Endothelial cell of hepatic sinusoid (primary cell): ENCODE measurements around the gene PTPRJ.

Source experiments
- in situ Hi-C: cut with HindIII; loops from 2 replicates; pipeline ENCODE4 v1.10.0; 2017; ENCODE audit warnings: low sequenced_read_pairs

PTPRJ gene

GRCh38 chr11:47992959-47993820 is 12.8 kb downstream of the PTPRJ start:
- in situ Hi-C loops, result no loop called here

- in situ Hi-C loops, result no loop called here
Observed at GRCh38 chr11:47994417-47994816, 14.1 kb downstream of the PTPRJ start.

DNA sequence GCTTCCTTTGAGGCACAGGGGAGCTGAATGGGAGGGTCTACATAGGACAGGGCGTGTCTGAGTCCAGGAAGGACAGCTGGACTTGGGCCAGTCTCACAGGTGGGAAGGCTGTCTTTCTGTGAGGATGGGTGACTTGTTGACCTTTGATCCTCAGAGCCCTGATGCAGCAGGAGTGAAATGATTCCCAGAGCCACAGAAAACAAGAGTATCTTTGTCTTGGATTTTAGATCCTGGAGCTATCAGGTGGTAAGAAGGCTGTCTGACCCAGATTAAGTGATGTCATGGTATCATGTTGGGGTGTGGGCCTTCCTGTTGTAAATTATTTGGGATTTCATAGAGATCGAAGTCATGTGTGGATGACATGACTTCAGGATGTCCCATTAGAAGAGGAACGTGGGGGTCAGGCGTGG is 15.0 kb downstream of the PTPRJ start:
- in situ Hi-C loops, result no loop called here

DNA sequence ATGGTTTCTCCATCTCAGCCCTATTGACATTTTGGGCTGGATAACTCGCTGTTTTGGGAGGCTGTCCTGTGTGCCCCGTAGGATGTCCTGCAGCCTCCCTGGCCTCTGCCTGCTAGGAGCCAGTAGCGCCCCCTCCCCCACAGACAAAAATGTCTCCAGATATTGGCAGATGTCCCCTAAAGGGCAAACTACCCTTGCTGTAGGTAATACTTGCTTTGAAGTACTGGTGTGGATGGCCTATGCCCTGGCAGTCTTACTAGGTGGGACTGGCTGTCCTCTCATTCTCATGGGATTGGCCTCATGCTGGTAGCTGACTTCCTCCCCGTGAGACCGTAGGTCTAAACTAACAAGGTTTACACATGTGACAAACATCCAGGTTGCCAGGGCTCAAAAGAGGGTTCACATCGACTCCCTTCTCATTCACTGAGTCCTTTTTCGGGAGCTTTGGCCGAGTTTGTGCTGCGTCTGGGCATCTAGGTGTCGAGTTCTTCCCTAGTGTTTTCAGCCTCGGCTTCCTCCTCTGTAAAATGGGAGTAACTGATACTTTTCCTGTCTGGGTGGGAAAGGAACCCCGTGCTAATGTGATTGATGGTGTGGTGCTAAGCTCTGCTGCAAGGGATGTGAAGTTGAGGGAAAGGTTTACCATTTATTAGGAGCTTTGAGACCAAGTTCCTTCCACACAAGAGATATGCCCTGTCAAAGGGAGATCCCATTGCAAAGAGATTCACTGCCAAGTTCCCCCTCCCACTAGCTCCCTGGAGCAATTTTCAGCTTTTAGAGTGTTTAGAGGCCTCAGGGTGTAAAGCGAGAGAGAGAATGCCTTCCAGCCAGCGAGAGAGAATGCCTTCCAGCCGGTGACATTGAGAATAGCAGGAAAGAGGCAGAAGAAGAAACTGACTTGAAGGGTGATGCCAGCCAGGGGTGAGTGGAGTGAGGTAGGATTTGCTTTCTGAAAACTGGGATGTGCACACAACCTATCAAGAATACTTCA is 17.0 kb downstream of the PTPRJ start:
- in situ Hi-C loops, result no loop called here

DNA sequence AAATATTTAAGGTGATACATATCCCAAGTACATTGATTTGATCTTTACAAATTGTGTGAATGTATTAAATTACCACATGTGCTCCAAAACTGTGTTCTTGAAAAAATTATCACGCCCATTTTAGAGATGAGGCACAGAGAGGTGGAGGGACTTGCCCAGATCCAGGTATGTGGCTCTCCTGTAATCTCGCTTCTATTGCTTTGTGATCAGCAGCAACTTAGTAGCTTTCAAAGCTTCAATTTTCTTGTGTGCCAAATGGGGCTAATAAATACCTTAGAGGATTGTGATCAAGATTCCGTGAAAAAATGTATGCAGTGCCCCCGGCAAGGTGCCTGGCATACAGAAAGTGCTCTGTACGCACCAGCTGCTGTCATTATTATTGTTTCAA is 18.0 kb downstream of the PTPRJ start:
- in situ Hi-C loops, result no loop called here

GRCh38 chr11:47998733-47999359 is 18.5 kb downstream of the PTPRJ start:
- in situ Hi-C loops, result no loop called here

DNA sequence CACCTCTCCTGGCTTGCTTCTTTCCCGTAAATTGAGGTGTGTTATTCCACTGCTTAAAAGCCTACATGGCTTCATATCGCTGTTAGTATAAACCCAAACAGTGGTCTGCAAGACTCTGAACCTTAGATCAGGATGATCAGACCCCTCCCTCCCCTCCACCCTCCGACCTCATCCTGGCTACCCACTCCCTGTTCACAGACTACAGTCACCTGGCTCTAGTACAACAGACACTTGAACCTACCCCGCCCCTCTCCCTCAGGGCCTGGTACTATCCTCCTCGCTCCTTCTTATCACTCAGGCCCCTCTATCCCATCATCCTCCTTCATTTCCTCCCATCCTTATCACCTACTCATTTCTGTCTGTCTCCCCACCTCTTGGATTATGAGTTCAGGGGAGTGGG is 20.1 kb downstream of the PTPRJ start:
- in situ Hi-C loops, result no loop called here

- in situ Hi-C loops, result no loop called here
Observed at GRCh38 chr11:48001438-48002021, 21.2 kb downstream of the PTPRJ start.

DNA sequence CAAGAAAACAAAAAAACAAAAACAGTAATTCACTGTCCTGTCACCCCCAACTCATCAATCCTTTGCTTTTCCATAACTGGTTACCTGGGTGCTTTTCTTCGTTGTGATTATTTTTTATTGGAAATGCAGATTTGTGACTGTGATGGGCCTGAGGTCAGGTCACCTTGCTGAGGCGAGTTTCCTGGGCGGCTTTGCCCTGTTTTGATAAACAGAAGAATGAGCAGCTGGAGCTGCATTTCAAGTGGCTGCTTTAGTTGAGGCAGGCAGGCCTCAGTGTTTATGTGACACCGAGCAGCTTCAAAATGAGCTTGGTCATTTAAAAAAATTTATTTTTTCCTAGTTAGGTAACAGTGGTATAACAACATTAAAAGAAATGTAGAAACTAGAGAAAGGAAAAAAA is 22.2 kb downstream of the PTPRJ start:
- in situ Hi-C loops, result no loop called here

GRCh38 chr11:48003926-48004325 is 23.6 kb downstream of the PTPRJ start:
- in situ Hi-C loops, result no loop called here

GRCh38 chr11:48004456-48004855 is 24.1 kb downstream of the PTPRJ start:
- in situ Hi-C loops, result no loop called here

- in situ Hi-C loops, result loop anchor here (5.0 kb wide), 1 partner anchor 53 kb away; no protein-coding TSS in a partner anchor
Observed at GRCh38 chr11:48005136-48005535, 24.8 kb downstream of the PTPRJ start.

GRCh38 chr11:48005831-48006270 is 25.5 kb downstream of the PTPRJ start:
- in situ Hi-C loops, result loop anchor here (5.0 kb wide), 1 partner anchor 54 kb away; no protein-coding TSS in a partner anchor

- in situ Hi-C loops, result loop anchor here (5.0 kb wide), 1 partner anchor 54 kb away; no protein-coding TSS in a partner anchor
Observed at GRCh38 chr11:48006301-48006992, 26.1 kb downstream of the PTPRJ start.

DNA sequence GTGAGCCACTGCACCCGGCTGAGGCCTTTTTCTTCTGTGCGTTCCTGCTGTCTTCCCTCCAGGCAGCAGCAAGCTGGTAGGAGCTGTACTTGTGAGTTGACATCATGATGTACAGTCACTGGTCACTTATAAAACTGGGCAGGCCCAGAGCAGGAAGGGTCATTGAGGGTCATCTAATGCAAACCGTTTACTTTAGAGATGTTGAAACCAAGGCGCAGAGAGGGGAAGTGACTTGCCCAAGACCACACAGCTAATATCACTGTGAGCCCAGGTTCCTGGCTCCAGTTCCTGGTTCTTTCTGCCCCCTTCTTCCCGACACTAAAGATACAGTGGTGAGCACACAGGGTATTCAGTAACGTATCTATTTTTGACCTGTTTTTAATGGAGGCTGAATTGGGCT is 27.3 kb downstream of the PTPRJ start:
- in situ Hi-C loops, result loop anchor here (5.0 kb wide), 1 partner anchor 55 kb away; no protein-coding TSS in a partner anchor

GRCh38 chr11:48008951-48009270 is 28.6 kb downstream of the PTPRJ start:
- in situ Hi-C loops, result loop anchor here (5.0 kb wide), 1 partner anchor 57 kb away; no protein-coding TSS in a partner anchor

DNA sequence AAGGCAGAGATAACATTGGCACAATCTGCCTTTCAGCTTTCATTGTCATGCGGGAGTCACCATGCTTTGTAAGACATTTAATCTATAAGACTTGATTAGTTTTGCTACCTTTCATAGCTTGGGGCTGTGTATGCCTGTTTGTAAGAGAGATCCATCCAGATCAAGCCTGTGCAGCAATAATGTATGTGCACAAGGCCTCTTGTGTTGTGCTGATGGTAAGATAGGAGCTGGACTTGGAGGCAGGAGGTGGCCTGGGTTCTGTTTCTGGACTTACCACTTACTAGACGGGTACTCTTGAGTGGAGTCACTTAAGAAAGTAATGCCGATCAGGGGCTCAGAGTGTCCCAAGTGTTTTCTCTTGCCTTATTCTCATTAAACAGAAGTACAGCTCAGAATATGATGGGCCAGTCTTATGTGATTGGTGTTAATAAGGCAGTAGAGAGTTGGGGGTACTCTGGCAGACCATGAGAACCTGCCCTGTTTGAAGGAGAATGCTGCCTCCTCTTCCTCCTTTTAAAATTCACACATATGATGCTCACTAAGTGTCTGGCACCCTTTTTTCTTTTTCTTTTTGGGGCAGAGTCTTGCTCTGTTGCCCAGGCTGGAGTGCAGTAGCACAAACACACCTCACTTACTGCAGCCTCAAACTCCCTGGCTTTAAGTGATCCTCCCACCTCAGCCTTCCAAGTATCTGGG is 30.9 kb downstream of the PTPRJ start:
- in situ Hi-C loops, result no loop called here

- in situ Hi-C loops, result no loop called here
Observed at GRCh38 chr11:48011798-48012391, 31.5 kb downstream of the PTPRJ start.
